Measurements from ENCODE around the gene NAALADL2.

The NAALADL2 gene

DNA sequence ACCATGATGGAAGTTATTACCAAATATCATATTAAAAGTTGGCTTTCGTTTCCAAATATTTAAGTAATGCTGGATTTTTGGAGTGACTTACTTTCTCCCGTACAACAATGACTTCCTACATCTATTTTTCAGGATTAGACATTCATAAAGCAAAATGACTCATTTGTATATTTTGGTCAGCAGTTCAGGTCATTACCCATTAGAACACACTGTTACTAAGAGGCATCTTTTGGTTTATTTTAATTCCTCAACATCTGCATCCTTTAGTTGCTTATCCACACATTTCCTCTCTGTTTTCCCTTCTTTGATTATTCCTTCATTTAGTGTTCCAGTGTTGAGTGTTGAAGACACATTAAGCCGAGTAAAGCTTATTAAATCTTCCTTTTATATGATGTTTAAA is 348.2 kb downstream of the NAALADL2 start:
- DNase-seq (ENCODE audit: low read depth), result no peak

DNA sequence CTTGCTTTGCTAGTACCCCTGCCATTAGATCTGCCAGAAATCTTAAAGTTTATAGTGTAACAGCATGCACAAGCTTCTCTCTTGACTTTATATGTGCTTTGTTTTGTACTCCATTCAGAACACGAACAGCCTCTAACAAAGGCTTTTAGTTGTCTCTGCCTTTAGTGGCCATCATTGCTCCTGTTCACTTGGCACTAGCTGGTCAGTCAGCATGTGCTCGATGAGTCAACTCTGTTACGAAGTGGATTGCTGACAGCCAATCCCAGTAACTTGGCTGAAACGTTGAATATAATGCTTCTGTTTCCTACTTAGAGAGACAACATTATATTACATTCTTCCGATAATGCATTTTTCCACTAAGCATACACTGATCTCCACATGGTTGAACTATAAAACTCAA is 349.2 kb downstream of the NAALADL2 start:
- DNase-seq (ENCODE audit: low read depth), result no peak

DNA sequence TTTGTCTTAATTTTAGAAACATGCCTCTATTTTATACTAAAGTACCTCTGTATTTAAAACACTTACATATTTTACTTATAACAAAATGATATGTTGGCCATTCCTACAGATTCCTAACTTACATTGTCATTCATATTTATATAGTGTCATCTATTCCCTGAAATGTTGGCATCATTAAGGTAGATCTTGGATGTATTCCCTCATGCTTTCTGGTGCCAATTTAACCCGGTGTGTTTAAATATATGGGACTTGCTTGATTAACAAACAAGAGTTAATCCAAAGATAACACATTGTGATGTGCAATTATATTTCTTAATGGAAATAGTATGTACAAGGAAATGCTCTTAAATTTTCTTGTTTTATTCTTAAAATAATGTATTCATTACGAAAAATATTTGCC is 352.3 kb downstream of the NAALADL2 start:
- no peak for DNase-seq (ENCODE audit: low read depth)

DNA sequence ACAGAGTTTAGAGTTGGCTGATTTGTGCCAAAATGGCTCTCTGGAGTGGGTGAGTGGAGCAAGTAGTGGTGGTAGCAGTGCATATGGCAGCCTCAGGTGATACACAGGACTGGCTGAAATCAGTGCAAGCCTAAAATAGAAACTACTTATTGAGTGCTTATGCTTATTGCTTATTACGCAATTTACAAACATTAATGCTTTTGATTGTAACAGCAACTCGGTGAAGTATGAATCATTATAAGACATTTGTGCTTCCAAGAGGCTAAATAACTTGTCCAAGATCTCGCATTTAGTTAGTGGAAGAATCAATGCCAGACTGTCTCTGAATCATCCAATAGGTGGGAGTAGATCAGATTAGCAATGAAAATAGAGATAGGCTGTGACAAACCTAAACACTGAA is 353.8 kb downstream of the NAALADL2 start:
- no peak for DNase-seq (ENCODE audit: low read depth)

DNA sequence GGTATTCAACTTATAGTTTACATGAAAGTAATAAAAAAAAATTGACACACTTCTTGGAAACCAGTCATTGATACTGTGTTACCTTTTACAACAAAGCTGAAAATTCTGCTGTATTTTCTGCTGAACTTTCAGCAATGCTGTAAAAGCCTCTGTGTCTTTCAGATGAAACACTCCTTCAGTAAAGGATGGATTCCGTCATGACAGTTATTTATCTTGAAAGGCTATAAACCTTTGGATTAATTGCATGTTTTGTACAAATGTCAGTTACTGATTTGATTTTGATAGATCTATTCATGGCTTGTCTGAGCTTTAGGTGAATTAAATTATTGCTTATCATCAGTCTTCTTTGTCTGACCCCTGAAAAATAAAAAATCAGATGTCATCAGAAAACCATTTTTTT is 355.1 kb downstream of the NAALADL2 start:
- DNase-seq (ENCODE audit: low read depth), result no peak

DNA sequence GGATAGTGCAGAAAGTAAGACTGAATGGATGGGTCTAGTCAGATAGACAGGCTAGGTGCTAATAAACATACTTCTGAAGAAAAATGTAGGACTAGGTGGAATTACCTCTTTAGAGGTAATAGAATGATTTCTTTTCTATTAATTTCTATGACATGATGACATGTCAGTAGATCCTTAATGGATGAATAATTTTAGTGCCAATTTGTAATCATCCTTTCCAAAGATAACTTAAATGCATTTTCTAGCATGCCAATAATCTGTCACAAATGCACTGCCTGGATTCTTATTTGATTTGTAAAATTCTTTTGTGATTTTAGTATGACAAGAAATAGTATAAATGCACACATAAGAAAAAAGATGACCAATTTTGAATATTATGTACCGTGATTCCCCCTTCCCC is 356.7 kb downstream of the NAALADL2 start:
- no peak for DNase-seq (ENCODE audit: low read depth)

DNA sequence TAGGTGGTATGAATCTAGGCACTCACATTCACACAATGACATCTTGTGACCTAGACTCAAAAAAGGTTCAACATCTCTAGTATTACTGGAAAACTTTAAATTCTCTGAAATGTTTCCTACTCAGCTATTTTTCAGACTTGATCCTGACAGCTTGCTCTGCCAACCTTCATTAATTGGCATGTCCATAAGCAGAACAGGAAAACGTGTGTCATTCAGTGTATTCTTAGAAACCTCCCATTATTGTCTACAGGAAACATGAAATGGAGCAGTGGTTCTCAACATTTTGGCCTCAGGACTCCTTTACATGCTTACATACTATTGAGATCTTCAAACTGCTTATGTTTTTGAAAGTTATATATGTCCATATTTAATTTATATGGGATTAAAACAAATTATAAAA is 363.2 kb downstream of the NAALADL2 start:
- no peak for DNase-seq (ENCODE audit: low read depth)

DNA sequence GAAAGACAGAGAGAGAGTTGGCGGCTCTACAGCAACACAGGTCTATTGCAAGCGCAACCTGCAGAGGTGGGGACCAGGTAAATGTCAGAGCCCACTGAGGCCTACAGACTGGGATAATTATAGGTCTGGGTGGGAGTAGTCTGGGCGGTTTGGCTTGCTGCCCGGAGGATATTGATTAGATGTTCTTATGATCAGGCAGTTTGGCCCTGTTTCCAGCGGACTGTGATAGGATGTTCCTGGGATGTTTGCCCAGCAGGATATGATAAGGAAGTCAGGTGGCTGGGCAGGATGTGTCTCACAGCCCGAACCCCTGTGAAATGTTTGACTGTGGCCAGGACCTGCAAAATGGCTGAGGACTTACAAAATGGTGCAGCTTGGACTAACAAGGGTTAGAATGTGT is 364.9 kb downstream of the NAALADL2 start:
- no peak for DNase-seq (ENCODE audit: low read depth)

DNA sequence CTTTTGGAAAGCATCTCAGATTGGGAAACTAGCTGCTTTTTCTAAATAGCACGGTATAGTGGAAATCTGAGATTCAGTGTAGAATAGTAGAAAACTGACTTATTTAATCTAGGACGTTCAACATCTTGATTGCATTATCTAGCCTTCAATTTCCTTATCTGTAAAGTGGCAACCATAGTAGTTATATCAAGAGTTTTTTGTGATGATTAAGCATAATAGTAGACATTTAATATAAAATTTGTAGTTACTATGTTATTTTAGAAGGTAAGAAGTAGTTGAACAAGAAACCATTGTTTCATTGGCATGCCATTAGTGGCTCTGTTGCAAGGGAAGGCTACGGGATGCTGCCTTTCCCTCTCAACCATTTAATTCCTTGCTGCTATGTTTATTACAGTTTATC is 367.3 kb downstream of the NAALADL2 start:
- DNase-seq (ENCODE audit: low read depth), result no peak

DNA sequence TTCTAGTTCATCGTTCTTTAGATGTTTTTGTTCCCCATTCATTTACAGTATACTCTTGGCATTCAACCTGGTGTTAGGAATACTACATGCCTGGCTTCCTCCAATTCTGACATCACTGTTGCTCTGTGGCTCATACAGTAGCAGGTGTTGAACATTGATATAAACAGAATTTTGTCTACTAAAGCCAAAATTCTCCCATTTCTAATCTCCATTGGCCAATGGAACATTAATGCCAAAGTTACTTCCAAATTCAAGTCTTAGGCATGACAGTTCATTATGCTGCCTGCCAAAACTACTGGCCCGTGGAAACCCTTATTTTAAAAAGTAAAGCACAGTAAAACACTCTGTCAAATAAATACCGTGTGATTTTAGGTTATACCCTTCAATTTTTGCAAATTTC is 368.0 kb downstream of the NAALADL2 start:
- DNase-seq (ENCODE audit: low read depth), result no peak

DNA sequence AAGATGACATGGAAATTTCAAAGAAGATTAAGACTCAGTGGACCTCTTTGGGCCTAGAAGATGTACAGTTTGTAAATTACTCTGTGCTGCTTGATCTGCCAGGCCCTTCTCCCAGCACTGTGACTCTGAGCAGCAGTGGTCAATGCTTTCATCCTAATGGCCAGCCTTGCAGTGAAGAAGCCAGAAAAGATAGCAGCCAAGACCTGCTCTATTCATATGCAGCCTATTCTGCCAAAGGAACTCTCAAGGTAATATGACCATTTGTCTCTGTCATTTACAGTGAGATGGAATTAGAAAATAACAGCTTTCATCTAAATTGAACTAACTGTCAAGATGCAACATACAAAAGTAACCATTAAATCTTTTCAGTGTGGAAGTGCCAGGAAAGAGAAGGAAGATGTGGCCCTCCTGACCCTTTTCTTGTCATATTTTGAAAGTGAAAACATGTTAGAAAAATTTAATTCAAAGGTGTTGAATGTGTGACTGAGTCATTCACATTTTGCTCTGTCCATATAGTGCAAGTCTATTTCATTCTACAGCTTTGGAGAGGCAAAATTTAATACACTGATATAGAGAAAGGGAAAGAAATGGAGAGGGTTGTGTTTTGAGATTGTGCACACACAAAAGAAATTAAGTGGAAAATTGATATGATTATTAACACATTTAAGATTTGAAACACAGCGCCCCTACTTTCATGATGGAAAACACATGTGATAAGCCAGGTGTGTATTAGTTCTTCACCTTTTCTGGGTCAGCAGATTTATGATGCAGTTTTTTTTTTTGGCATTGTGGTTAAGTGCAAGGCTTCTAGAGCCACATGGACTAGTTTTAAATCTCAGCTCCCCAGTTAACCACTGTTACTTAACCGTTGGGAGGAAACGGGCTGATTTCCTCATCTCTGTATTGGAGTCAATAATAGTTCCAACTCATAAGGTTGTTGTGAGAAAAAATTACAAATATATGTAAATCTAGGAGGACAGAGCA is 375.1 kb downstream of the NAALADL2 start:
- no peak for DNase-seq (ENCODE audit: low read depth)

DNA sequence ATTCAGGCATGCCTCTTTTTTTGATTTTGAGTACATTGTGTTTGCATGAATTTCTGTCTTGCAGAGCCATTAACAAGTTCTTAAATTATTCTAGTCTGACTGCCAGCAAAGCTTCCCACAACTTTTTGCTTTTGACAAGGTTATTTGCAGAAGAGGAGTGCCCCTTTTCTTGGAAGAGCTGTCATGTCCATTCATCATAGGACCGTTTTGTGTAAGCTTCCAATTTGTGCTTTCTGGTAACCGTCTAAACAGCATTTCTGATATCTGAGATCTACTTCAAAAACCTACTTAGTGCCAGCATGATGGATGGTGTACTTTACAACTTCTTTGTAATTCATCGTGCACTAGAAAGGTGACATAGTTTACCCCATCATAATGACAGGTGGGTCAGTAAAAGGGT is 379.7 kb downstream of the NAALADL2 start:
- DNase-seq (ENCODE audit: low read depth), result no peak

DNA sequence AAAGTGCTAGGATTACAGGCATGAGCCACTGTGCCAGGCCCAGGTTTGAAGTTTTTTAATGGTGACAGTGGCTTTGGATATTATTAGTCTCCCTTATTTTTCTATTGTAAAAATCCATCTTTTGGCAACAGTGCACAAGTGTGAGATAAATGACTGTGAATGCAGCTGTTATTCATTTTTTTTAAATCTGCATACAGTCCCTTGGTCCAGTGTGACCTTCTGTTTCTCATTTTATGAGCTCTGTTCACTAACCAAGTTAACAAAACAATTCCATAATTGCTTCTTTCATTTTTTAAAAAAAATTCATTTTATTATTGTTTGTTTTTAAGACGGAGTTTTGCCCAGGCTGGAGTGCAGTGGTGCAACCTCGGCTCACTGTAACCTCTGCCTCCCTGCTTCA is 381.8 kb downstream of the NAALADL2 start:
- DNase-seq (ENCODE audit: low read depth), result no peak

DNA sequence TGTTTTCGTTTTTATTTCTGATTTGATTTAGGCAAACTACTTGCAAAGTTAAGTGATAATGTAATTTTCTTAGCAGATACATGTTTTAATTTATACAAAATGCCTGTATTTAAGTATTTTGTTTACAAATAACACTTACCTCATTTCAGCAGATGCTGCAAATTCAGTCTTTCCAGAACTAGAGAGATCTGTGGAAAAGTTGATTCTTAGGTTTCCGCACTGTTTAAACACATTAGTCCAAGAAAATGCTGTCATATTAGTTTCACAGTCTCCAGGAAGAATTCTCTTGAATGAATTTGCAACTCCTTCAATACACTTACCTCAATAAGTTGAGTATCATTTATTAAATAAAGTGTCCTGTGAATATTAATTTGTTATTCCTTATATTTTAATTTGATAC is 383.1 kb downstream of the NAALADL2 start:
- no peak for DNase-seq (ENCODE audit: low read depth)

DNA sequence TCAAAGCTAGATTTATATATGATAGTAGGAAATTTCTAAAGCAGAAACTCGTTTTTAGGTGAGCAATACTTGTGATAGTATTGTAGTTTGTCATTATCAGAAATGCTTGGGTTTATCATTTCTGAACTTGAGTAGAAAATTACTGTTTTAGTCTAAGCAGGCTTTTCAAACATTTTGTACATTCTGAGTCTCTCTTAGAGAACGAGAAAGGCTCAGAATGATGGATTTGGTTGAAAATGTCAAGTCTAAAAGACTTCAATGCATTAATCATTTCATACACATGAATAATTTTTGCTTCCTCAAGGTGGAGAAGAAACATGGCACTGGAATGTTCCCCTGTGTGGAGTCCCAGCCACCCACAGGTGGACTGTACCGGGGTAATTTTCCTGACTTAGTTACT is 387.1 kb downstream of the NAALADL2 start:
- no peak for DNase-seq (ENCODE audit: low read depth)

DNA sequence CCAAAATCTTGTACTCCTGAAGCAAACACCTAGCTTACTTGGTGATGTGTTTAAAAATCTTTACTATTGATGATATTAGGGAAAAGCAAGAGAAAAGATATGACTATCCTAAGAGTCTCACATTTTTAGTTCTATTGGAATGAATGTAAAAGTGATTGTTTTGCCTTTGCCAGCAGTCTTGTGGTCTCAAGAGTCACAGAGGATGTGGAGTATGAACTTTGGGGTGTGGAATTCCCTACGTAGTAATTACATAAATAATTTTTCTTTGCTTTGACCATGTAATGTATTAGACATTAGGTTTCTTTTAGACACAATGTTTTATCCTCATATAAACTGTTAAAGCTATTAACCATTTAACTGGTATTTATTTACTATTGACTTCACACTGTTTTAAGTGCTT is 387.6 kb downstream of the NAALADL2 start:
- no peak for DNase-seq (ENCODE audit: low read depth)

DNA sequence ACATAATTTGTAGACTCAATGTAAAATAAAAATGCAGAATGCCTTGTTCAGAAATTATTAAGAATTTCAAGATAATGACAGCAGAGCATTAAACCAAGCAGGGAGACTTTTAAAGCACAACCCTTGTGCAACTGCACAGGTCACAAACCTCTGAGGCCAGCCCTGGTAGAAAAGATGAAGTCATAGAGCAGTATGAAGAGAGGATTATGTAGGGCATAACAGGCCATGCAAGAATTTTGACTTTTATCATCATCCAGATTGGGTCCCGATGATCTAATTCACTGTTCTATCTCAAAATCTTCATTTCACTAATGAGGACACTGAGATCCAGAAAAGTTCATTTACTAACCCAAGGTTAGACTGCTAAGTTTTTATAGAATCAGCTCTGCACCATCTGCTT is 388.5 kb downstream of the NAALADL2 start:
- DNase-seq (ENCODE audit: low read depth), result no peak

DNA sequence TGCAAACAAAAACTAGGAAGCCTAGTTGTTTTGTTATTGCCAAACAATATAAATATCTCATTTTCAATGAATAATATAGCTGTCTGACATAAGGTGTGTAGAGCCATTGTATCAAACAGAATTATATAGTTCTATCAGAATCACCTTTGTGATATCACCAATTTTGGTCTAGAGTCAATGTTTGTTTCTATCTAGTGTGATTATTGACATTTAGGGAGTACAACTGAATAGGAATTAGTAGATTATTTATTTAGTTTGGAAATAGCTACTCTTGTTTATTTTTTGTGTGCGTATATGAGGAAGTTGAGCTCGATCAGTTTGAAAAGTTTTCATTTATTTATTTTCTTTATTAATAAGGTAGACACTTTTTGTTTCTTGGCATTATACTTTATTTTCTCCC is 389.7 kb downstream of the NAALADL2 start:
- DNase-seq (ENCODE audit: low read depth), result no peak

DNA sequence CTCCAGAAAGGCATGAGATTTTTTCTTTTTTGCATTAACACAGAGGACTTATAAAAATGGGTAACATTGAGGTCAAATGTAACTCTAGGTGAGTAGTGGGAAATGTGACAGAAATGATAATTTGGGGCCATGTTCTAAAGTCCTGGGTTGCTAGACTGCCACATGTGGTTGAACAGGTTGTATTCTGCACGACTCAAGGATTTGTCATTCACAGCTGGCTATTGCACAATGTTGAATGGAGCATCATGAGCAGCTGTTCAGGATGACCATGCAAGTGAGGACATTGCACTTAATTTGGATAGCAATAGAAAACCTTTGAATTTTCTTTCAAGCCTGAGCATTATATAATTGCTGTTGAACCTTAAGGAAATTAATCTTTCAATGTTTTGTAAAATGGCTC is 396.6 kb downstream of the NAALADL2 start:
- DNase-seq (ENCODE audit: low read depth), result no peak

DNA sequence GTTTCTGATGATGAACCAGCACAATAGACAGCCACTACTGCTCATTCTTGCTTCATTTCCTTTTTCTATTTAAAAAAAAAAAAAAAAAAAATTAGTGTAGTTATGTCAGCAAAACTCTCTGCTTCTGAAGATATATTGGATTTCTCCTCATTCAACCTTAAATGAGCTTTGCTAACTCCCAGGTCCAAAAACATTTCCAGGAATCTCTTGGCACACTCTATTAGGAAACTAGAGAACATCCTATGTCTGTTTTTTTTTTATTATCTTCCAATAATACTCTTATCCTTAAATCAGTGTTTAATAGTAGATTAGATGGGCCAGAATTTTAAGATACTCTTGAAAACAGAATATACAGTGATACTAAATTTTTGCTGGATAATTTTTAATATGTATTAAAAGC is 398.0 kb downstream of the NAALADL2 start:
- DNase-seq (ENCODE audit: low read depth), result no peak

DNA sequence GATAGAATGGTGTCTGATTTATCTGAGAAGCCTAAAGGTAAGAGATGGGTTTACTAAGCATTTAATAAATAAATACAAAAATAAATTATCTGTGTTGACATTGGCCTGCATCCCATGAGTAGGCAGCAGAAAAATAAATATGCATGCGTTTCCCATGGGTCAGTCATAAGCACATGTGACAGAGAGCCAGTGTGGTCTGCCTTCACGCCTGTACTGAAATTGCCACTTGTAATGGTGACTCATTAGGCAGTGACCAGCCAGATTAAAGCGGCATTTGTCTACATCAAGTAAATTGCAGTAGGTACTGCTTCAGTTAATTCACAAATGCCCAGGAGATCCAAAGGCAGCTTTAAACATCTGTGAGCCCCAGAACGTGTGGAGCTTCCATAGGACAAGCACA is 399.6 kb downstream of the NAALADL2 start:
- no peak for DNase-seq (ENCODE audit: low read depth)

DNA sequence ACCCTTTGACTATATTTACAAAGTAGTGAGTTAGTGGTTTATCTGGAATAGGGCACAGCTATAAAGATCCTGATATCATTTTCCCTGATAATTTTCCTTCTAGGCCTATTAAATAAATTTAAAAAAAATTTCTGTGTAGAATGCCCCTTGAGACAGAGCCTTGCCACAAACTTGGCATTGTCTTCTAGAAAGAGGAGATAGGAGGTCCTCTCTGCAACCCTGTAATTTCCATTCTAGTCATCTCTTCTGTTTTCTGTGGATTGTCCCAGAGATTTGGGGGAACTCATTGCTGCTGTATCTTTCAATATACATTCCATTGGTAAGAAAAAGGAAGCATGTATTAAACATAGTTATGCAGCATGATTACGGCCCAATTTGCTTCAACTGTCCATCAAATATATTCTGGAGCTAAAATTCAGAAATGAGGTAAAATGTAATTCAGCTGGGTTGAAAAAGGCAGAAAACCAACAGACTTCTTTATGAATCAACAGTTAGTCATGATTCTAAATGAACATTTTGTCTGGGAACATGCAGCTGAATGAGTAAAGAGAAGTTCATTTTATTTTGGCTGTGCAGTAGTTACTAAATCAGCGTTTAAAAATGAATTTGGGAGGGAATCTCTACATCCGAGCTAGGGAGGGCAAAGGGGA is 401.1 kb downstream of the NAALADL2 start:
- DNase-seq (ENCODE audit: low read depth), result no peak

DNA sequence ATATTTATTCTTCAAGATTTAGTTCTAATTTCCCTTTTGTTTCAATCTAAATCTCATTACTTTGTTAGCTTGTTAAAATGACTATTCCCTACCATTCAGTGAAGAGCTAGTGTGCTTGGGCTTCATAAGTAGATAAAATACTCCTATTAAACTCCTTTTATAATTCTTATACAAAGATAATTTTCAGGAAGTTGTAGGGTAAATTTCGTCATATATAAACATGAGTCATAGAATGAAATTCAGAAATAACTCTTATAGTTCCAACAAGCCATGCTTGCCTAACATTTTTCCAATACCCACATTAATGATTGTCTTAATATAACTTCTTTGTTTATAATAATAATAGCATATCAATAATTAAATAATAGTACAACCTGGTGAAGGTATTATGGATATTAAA is 407.3 kb downstream of the NAALADL2 start:
- DNase-seq (ENCODE audit: low read depth), result no peak

DNA sequence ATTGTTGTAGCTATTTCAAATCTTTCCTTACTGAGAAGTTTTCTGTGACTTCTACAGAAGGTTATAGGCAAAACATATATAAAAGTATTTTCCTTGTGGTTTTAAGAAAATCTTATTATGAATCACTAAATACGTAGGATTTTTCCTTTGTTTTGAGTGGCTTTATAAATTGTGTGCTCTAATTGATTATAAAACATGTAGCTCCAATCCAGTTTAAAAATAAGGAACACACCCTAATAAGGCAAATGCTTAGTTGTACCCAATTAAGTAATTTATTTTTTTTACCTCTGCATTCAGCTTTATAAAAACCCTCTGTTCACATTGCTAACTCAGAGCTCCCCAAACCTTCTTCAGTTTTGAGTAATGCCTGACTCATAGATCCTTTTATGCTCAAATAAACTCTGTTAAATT is 408.0 kb downstream of the NAALADL2 start:
- no peak for DNase-seq (ENCODE audit: low read depth)

All from stimulated activated CD8-positive, alpha-beta memory T cell treated with anti-CD3 and anti-CD28 coated beads, Interleukin-12 subunit alpha, Interleukin-12 subunit beta, amount 100 ng/mL, for 4 hours (primary cell).